Gastrocnemius medialis (tissue), 4 donors: Measurements from ENCODE around the gene PTPRN2.

ENCODE experiments used
- POLR2A ChIP-seq, 2 donors: fragments of 450-650 bp; IDR thresholded peaks; one replicate each; pipeline ENCODE4 v1.6.1; 2017; ENCODE audit warnings: antibody characterized with exemption in 2 of 2, mild to moderate bottlenecking in 2 of 2, moderate library complexity in 2 of 2
- TF ChIP-seq, protein P1 (sequence below), 5 experiments: fragments of 450-650 bp in 3 of 5; fragments of 200-600 bp in 2 of 5; sonication (generic) in 2 of 5; IDR thresholded peaks in 4 of 5; conservative IDR thresholded peaks in 1 of 5; 1 replicate in 4 of 5; 2 replicates in 1 of 5; pipeline ENCODE4 v1.5.1; 2016 to 2019; ENCODE audit warnings: antibody characterized with exemption in 5 of 5, mild to moderate bottlenecking in 3 of 5, moderate library complexity in 3 of 5

DNA sequence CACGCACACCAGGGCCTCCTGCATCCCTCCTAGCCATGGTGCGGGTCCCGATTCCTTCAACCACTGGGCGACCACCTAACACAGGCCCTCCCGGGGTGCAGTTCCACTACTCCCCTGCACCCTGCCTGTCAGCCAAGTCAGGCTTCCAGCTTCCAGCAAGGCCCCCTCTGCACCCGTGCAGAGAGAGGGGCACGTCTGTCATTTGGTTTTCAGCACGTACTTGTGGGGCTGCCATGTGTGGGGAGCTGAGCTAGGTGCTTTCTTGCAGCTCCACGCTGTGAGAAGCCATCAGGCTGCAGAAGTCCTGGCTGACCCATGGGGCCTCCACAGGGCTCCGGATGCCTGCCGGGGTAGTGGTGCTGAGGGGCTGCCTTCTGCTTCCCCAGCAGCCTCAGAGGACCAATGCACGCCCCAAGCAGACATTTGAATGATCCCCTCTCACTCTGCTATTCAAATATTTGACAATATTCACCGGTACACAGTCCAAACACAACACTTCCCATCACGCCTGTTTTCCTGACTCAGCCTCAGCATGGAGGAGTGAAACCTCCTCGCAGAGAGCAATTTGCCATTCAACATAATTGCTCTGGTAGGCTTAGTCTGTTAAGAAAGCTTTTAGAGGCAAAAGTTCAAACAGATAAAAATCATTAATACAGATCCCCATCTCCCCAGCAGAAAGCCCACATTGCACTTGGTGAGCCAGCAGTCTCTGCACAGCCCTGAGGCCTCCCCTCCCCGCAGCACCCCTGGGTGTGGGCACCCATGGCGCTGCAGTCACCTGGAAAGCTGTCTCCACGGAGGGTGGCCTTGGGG is 449.9 kb downstream of the PTPRN2 start:
- TF ChIP-seq, protein P1, sequence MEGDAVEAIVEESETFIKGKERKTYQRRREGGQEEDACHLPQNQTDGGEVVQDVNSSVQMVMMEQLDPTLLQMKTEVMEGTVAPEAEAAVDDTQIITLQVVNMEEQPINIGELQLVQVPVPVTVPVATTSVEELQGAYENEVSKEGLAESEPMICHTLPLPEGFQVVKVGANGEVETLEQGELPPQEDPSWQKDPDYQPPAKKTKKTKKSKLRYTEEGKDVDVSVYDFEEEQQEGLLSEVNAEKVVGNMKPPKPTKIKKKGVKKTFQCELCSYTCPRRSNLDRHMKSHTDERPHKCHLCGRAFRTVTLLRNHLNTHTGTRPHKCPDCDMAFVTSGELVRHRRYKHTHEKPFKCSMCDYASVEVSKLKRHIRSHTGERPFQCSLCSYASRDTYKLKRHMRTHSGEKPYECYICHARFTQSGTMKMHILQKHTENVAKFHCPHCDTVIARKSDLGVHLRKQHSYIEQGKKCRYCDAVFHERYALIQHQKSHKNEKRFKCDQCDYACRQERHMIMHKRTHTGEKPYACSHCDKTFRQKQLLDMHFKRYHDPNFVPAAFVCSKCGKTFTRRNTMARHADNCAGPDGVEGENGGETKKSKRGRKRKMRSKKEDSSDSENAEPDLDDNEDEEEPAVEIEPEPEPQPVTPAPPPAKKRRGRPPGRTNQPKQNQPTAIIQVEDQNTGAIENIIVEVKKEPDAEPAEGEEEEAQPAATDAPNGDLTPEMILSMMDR (IDR thresholded peaks at IDR 0.05 in 4 of 5, conservative IDR thresholded peaks at IDR 0.05 in 1 of 5) = no peak
- no peak for TF ChIP-seq POLR2A (IDR thresholded peaks at IDR 0.05)
